NCI-H1694 treated with DMSO at 0.1 percent for 48 hours (cell line): ENCODE measurements around the gene PCMTD2.

ENCODE experiments used
- DNase-seq: peaks from one replicate; lab custom pipeline; 2025; lab: John Stamatoyannopoulos, UW

Gene PCMTD2

GRCh38 chr20:64255361-64256281 is at the start of gene PCMTD2:
Gene PCMTD2 (plus strand): TSS chr20:64255748. CDS start chr20:64259966, 4,218 bp downstream.
- DNase-seq: peak; percentile 53

GRCh38 chr20:64206614-64207013 is 48.9 kb upstream of the PCMTD2 start:
- DNase-seq: no peak

GRCh38 chr20:64207641-64208590 is 47.6 kb upstream of the PCMTD2 start:
- DNase-seq: no peak

GRCh38 chr20:64209148-64209547 is 46.4 kb upstream of the PCMTD2 start:
- no peak for DNase-seq

- no peak for DNase-seq
These were observed 44.7 kb upstream of the PCMTD2 start for GRCh38 chr20:64210656-64211369.

GRCh38 chr20:64211874-64212658 is 43.5 kb upstream of the PCMTD2 start:
- no peak for DNase-seq

- no peak for DNase-seq
These were observed 42.8 kb upstream of the PCMTD2 start for GRCh38 chr20:64212755-64213154.

- DNase-seq: no peak
These were observed 41.4 kb upstream of the PCMTD2 start for GRCh38 chr20:64214113-64214512.

GRCh38 chr20:64214952-64215351 is 40.6 kb upstream of the PCMTD2 start:
- DNase-seq: no peak

- no peak for DNase-seq
These were observed 39.5 kb upstream of the PCMTD2 start for GRCh38 chr20:64216036-64216435.

- no peak for DNase-seq
These were observed 38.6 kb upstream of the PCMTD2 start for GRCh38 chr20:64216910-64217309.

- DNase-seq: no peak
These were observed 37.9 kb upstream of the PCMTD2 start for GRCh38 chr20:64217539-64218221.

GRCh38 chr20:64219202-64219601 is 36.3 kb upstream of the PCMTD2 start:
- DNase-seq: no peak

- no peak for DNase-seq
These were observed 35.8 kb upstream of the PCMTD2 start for GRCh38 chr20:64219730-64220129.

GRCh38 chr20:64220420-64220819 is 35.1 kb upstream of the PCMTD2 start:
- no peak for DNase-seq

- no peak for DNase-seq
These were observed 34.5 kb upstream of the PCMTD2 start for GRCh38 chr20:64220891-64221527.

GRCh38 chr20:64222291-64222735 is 33.2 kb upstream of the PCMTD2 start:
- DNase-seq: no peak

- no peak for DNase-seq
These were observed 32.6 kb upstream of the PCMTD2 start for GRCh38 chr20:64222851-64223525.

GRCh38 chr20:64223526-64224067 is 32.0 kb upstream of the PCMTD2 start:
- no peak for DNase-seq
